Left hindlimb (tissue), 1 donor: ENCODE data around the gene GMFB.
"Not testable (repeated sequence)": the region's sequence is repeated elsewhere in the genome, so short reads cannot be mapped to it uniquely, and the experiment has no call there.

ENCODE experiments used
- DNase-seq: peaks from one replicate; pipeline ENCODE4 v3.0.0-alpha.2; 2018

The GMFB gene

GRCh38 chr14:54490445-54491175 lies 1.8 kb upstream of the GMFB start:
- no peak for DNase-seq

- no peak for DNase-seq
Observed at GRCh38 chr14:54489731-54490444, 1.1 kb upstream of the GMFB start.

GRCh38 chr14:54489318-54489683 lies 521 bp upstream of the GMFB start:
- DNase-seq, result no peak

GRCh38 chr14:54488318-54488645 lies 498 bp downstream of the GMFB start:
- no peak for DNase-seq

GRCh38 chr14:54487771-54488170 lies 1.0 kb downstream of the GMFB start:
- no peak for DNase-seq

- DNase-seq, result no peak
Observed at GRCh38 chr14:54486685-54487084, 2.1 kb downstream of the GMFB start.

GRCh38 chr14:54483846-54484245 lies 4.9 kb downstream of the GMFB start:
- no peak for DNase-seq

GRCh38 chr14:54483073-54483745 lies 5.6 kb downstream of the GMFB start:
- DNase-seq, result no peak

- no peak for DNase-seq
Observed at GRCh38 chr14:54481695-54482094, 7.1 kb downstream of the GMFB start.

- no peak for DNase-seq
Observed at GRCh38 chr14:54480830-54481562, 7.8 kb downstream of the GMFB start.

GRCh38 chr14:54478636-54479215 lies 10.1 kb downstream of the GMFB start:
- DNase-seq, result no peak

GRCh38 chr14:54475911-54476310 lies 12.9 kb downstream of the GMFB start:
- DNase-seq, result no peak

GRCh38 chr14:54475187-54475899 lies 13.4 kb downstream of the GMFB start:
- no peak for DNase-seq

- DNase-seq, result no peak
Observed at GRCh38 chr14:54474232-54474793, 14.5 kb downstream of the GMFB start.

- no peak for DNase-seq
Observed at GRCh38 chr14:54472315-54472714, 16.5 kb downstream of the GMFB start.

- no peak for DNase-seq
Observed at GRCh38 chr14:54471641-54472040, 17.1 kb downstream of the GMFB start.

GRCh38 chr14:54470701-54471100 lies 18.1 kb downstream of the GMFB start:
- no peak for DNase-seq

- no peak for DNase-seq
Observed at GRCh38 chr14:54467280-54467679, 21.5 kb downstream of the GMFB start.

- DNase-seq, result no peak
Observed at GRCh38 chr14:54465654-54466053, 23.1 kb downstream of the GMFB start.

- DNase-seq, result no peak
Observed at GRCh38 chr14:54462048-54462447, 26.7 kb downstream of the GMFB start.

- no peak for DNase-seq
Observed at GRCh38 chr14:54459106-54459505, 29.7 kb downstream of the GMFB start.

- not testable (repeated sequence) for DNase-seq
Observed at GRCh38 chr14:54458536-54458935, 30.2 kb downstream of the GMFB start.
